Loucy (cell line): ENCODE measurements around the gene P2RX4.
"Not testable (repeated sequence)": the region's sequence is repeated elsewhere in the genome, so short reads cannot be mapped to it uniquely, and the experiment has no call there.

Experiments used
- H2AFZ ChIP-seq: fragments of 200-600 bp; sonication (generic); 2 replicates; pipeline ENCODE4 v1.6.0; 2016; ENCODE audit warnings: antibody characterized with exemption, mild to moderate bottlenecking, low read length, moderate library complexity
- H3F3A ChIP-seq: fragments of 200-600 bp; 2 replicates; pipeline ENCODE4 v1.6.0; 2016; ENCODE audit warnings: antibody characterized with exemption, low read depth, mild to moderate bottlenecking
- H3K27me3 ChIP-seq: fragments of 200-600 bp; sonication (generic); 2 replicates; pipeline ENCODE4 v1.6.1; 2014; ENCODE audit warnings: low read length, mild to moderate bottlenecking; ENCODE audit not compliant: insufficient read depth, poor library complexity, severe bottlenecking
- H3K36me3 ChIP-seq: fragments of 200-600 bp; sonication (generic); 2 replicates; pipeline ENCODE4 v1.6.1; 2016; ENCODE audit warnings: low read length; ENCODE audit not compliant: insufficient read depth
- H3K4me1 ChIP-seq: fragments of 200-600 bp; sonication (generic); 2 replicates; pipeline ENCODE4 v1.5.1; 2014; ENCODE audit warnings: low read length, mild to moderate bottlenecking; ENCODE audit not compliant: insufficient read depth, poor library complexity, severe bottlenecking
- H3K4me2 ChIP-seq: fragments of 200-600 bp; sonication (generic); 2 replicates; pipeline ENCODE4 v1.6.0; 2014; ENCODE audit warnings: antibody characterized with exemption, low read length, low read depth, mild to moderate bottlenecking; ENCODE audit not compliant: poor library complexity, severe bottlenecking
- H3K4me3 ChIP-seq: fragments of 200-600 bp; sonication (generic); 2 replicates; pipeline ENCODE4 v1.5.1; 2014; ENCODE audit warnings: low read length, mild to moderate bottlenecking, mixed read lengths; ENCODE audit not compliant: poor library complexity, severe bottlenecking
- H3K79me2 ChIP-seq: fragments of 200-600 bp; sonication (generic); 2 replicates; pipeline ENCODE4 v1.6.1; 2014; ENCODE audit warnings: low read length; ENCODE audit not compliant: insufficient read depth
- H3K9ac ChIP-seq: fragments of 200-600 bp; sonication (generic); 2 replicates; pipeline ENCODE4 v1.6.0; 2014; ENCODE audit warnings: mild to moderate bottlenecking, low read depth, low read length, moderate library complexity; ENCODE audit not compliant: poor library complexity, severe bottlenecking
- H3K9me2 ChIP-seq: fragments of 200-600 bp; sonication (generic); replicated peaks from 2 replicates; pipeline ENCODE4 v1.6.1; 2016; ENCODE audit warnings: low read depth, low read length, mixed read lengths
- H3K9me3 ChIP-seq: fragments of 200-600 bp; sonication (generic); 2 replicates; pipeline ENCODE4 v1.6.1; 2014; ENCODE audit warnings: mild to moderate bottlenecking, antibody characterized with exemption, low read length, low read depth; ENCODE audit not compliant: insufficient read depth
- H4K20me1 ChIP-seq: fragments of 200-600 bp; sonication (generic); 2 replicates; pipeline ENCODE4 v1.6.0; 2014; ENCODE audit warnings: antibody characterized with exemption, low read length, mild to moderate bottlenecking; ENCODE audit not compliant: insufficient read depth, poor library complexity, severe bottlenecking
- CTCF ChIP-seq: fragments of 200-600 bp; sonication (generic); conservative IDR thresholded peaks from 2 replicates; pipeline ENCODE4 v1.5.1; 2014; ENCODE audit warnings: mild to moderate bottlenecking, antibody characterized with exemption, low read length
- EZH2phosphoT487 ChIP-seq: fragments of 200-600 bp; IDR thresholded peaks from 2 replicates; pipeline ENCODE4 v1.6.1; 2018; ENCODE audit warnings: antibody characterized with exemption, mild to moderate bottlenecking, moderate library complexity, borderline replicate concordance

P2RX4 gene

GRCh38 chr12:121209624-121210572 lies at the start of gene P2RX4:
Gene P2RX4, plus strand, starts transcription at chr12:121210129. Its CDS starts 36 bp downstream, at chr12:121210165.
- Histone ChIP-seq H2AFZ (peak within 1 kb of the TSS; percentile 91), H3K4me1 (peaks cover 20% of the 10 kb centered on the region), H3F3A (no peaks in the 10 kb centered on the region), H3K9me2 (no peaks in the 10 kb centered on the region), H3K27me3 (no peaks in the 10 kb centered on the region), H3K36me3 (no peaks in the 10 kb centered on the region), H3K4me3 (peak within 1 kb of the TSS; percentile 81), H3K79me2 (peaks cover 31% of the 10 kb centered on the region), H3K9ac (peak within 1 kb of the TSS; percentile 78), H4K20me1 (no peaks in the 10 kb centered on the region), H3K4me2 (peak within 1 kb of the TSS; percentile 83), H3K9me3 (no peaks in the 10 kb centered on the region)
- TF ChIP-seq CTCF (peak; percentile 46), EZH2phosphoT487 (no peak)

GRCh38 chr12:121162384-121162783 lies 47.5 kb upstream of the P2RX4 start:
- H3K36me3 ChIP-seq, result no peaks in the 10 kb centered on the region
- no peak overlapping the region for H3K9ac ChIP-seq
- H4K20me1 ChIP-seq, result no peaks in the 10 kb centered on the region
- no peak for TF ChIP-seq CTCF
- TF ChIP-seq EZH2phosphoT487, result no peak
- H3K27me3 ChIP-seq, result no peaks in the 10 kb centered on the region
- H3K9me2 ChIP-seq, result no peaks in the 10 kb centered on the region
- H3K9me3 ChIP-seq, result no peaks in the 10 kb centered on the region
- no peaks in the 10 kb centered on the region for H3F3A ChIP-seq
- no peak overlapping the region for H3K4me2 ChIP-seq
- H2AFZ ChIP-seq, result no peak overlapping the region
- H3K79me2 ChIP-seq, result no peaks in the 10 kb centered on the region
- no peak overlapping the region for H3K4me3 ChIP-seq
- H3K4me1 ChIP-seq, result no peaks in the 10 kb centered on the region

GRCh38 chr12:121162985-121163384 lies 46.9 kb upstream of the P2RX4 start:
- Histone ChIP-seq H3K9ac (no peak overlapping the region), H3K4me3 (no peak overlapping the region), H2AFZ (no peak overlapping the region), H3K9me2 (no peaks in the 10 kb centered on the region), H3K9me3 (no peaks in the 10 kb centered on the region), H3F3A (no peaks in the 10 kb centered on the region), H3K27me3 (no peaks in the 10 kb centered on the region), H4K20me1 (no peaks in the 10 kb centered on the region), H3K4me1 (no peaks in the 10 kb centered on the region), H3K79me2 (no peaks in the 10 kb centered on the region), H3K4me2 (no peak overlapping the region), H3K36me3 (no peaks in the 10 kb centered on the region)
- no peak for TF ChIP-seq CTCF
- no peak for TF ChIP-seq EZH2phosphoT487

GRCh38 chr12:121164839-121165238 lies 45.1 kb upstream of the P2RX4 start:
- not testable (repeated sequence) for H3K4me2 ChIP-seq, H4K20me1 ChIP-seq, H3K4me3 ChIP-seq, H3K36me3 ChIP-seq, H3K27me3 ChIP-seq, H2AFZ ChIP-seq, H3K9me2 ChIP-seq, H3K9me3 ChIP-seq, H3K79me2 ChIP-seq, H3K9ac ChIP-seq, H3F3A ChIP-seq, H3K4me1 ChIP-seq
